Suprapubic skin (tissue), 3 donors: ENCODE measurements around the gene PRAMEF1.
"Not testable (repeated sequence)": the region's sequence is repeated elsewhere in the genome, so short reads cannot be mapped to it uniquely, and the experiment has no call there.

Experiments
- CTCF ChIP-seq, 2 donors: fragments of 200-600 bp in 1 of 2; fragments of 450-650 bp in 1 of 2; sonication (generic) in 1 of 2; IDR thresholded peaks; one replicate each; pipeline ENCODE4 v1.5.1; 2016 to 2019; ENCODE audit warnings: antibody characterized with exemption in 2 of 2, mild to moderate bottlenecking in 1 of 2, moderate library complexity in 1 of 2
- POLR2A ChIP-seq, 2 donors: fragments of 450-650 bp; IDR thresholded peaks; one replicate each; pipeline ENCODE4 v1.6.1; 2017; ENCODE audit warnings: antibody characterized with exemption in 2 of 2, mild to moderate bottlenecking in 2 of 2, moderate library complexity in 2 of 2

DNA sequence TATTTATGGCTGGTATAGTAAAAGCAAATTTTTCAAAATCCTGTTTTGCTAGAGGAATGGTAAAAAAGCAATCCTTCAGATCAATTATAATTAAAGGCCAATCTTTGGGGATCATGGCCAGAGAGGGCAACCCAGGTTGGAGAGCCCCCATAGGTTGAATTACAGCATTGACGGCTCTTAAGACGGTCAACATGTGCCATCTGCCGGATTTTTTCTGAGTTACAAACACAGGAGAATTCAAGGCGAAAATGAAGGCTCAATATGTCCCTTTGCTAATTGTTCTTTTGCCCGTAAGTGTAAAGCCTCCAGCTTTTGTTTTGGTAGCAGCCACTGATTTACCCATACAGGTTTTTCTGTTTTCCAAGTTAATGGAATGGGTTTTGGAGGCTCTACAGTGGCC lies 9.7 kb upstream of the PRAMEF1 start:
- TF ChIP-seq POLR2A, CTCF (IDR thresholded peaks at IDR 0.05): not testable (repeated sequence)
